ENCODE results near the gene KRT73.

DNA sequence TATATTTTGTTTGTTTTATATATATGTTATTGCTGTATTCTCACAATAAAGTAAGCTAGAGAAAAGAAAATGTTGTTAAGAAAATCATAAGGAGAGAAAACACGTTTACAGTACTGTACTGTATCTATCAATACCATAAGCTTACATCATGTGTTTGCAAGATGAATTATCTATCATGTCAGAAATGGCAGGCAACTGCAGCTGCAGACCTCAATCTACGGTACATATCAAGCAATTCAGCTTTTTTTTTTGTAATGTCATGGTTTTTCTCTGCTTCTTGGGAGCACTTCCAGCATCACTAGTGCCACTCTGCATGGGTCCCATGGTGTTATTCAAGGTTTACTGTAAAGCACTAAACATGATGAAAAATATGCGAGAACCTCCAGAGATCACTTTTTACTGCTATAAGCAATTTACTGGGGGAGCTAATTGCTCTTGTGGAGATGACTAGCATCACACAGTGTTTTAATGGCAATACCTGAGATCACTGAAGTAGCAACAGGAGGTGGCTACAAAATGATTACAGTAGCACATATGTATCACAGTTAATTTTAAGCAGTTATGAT, 42.7 kb upstream of the KRT73 start:
- TF ChIP-seq USF2 (CRISPR knock-in tag; IDR thresholded peaks at IDR 0.05) (no peak), ZSCAN18 (CRISPR knock-in tag; IDR thresholded peaks at IDR 0.05) (no peak), ETV6 (CRISPR knock-in tag; IDR thresholded peaks at IDR 0.05) (no peak), CTCF (IDR thresholded peaks at IDR 0.05) (no peak), KAT7 (CRISPR knock-in tag; IDR thresholded peaks at IDR 0.05; ENCODE audit: borderline replicate concordance) (no peak)
- TF ChIP-seq, protein P1, sequence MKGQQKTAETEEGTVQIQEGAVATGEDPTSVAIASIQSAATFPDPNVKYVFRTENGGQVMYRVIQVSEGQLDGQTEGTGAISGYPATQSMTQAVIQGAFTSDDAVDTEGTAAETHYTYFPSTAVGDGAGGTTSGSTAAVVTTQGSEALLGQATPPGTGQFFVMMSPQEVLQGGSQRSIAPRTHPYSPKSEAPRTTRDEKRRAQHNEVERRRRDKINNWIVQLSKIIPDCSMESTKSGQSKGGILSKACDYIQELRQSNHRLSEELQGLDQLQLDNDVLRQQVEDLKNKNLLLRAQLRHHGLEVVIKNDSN (CRISPR knock-in tag; IDR thresholded peaks at IDR 0.05) = no peak
